Lung (tissue), 12 donors: Measurements from ENCODE around the gene KCNAB2. TPM values are rescaled to one million over a fixed set of nuclear protein-coding genes. Genes with fewer than 3 reads are reported as not detected.

Experiments used
- ATAC-seq: fragments of 200-7000 bp; cut with Tn5 transposase; one replicate; pipeline ENCODE4 v1.9.1; 2020; ENCODE audit warnings: moderate number of reproducible peaks; ENCODE audit not compliant: insufficient read depth, low FRiP score
- DNase-seq, 3 donors: peaks; one replicate each; pipeline ENCODE4 v3.0.0-alpha.2; 2013 to 2017
- H3K27ac ChIP-seq, 2 donors: one replicate each; pipeline ENCODE4 v1.5.1; 2013; ENCODE audit warnings: mild to moderate bottlenecking in 2 of 2, moderate library complexity in 2 of 2, control low read depth in 1 of 2, inconsistent platforms in 1 of 2, low read depth in 1 of 2, low read length in 1 of 2
- H3K27me3 ChIP-seq, 3 donors: one replicate each; pipeline ENCODE4 v1.5.1; 2013; ENCODE audit warnings: low read length in 2 of 3; ENCODE audit not compliant: control insufficient read depth in 3 of 3, insufficient read depth in 3 of 3
- H3K36me3 ChIP-seq, 4 donors: one replicate each; pipeline ENCODE4 v1.5.1; 2013; ENCODE audit warnings: low read length in 4 of 4, mild to moderate bottlenecking in 1 of 4, moderate library complexity in 1 of 4; ENCODE audit not compliant: control insufficient read depth in 4 of 4, insufficient read depth in 4 of 4
- H3K4me1 ChIP-seq, 5 donors: one replicate each; pipeline ENCODE4 v1.5.1; 2013; ENCODE audit warnings: low read length in 5 of 5, mild to moderate bottlenecking in 2 of 5, moderate library complexity in 1 of 5; ENCODE audit not compliant: control insufficient read depth in 5 of 5, insufficient read depth in 5 of 5
- H3K4me3 ChIP-seq: one replicate; pipeline ENCODE4 v1.5.1; 2013; ENCODE audit warnings: mild to moderate bottlenecking, control low read depth, moderate library complexity
- H3K9ac ChIP-seq, 2 donors: one replicate each; pipeline ENCODE4 v1.5.1; 2013; ENCODE audit warnings: low read length in 2 of 2, control low read depth in 1 of 2; ENCODE audit not compliant: insufficient read depth in 1 of 2
- H3K9me3 ChIP-seq, 4 donors: one replicate each; pipeline ENCODE4 v1.5.1; 2013; ENCODE audit warnings: low read length in 3 of 4, mild to moderate bottlenecking in 1 of 4, moderate library complexity in 1 of 4; ENCODE audit not compliant: control insufficient read depth in 4 of 4, insufficient read depth in 3 of 4
- WGBS, 2 donors: extraction: QIAGEN DNeasy Blood & Tissue Kit; methylation state at CpG; one replicate each; pipeline ENCODE4 v1.1.7; 2013; 5-methylcytosine and 5-hydroxymethylcytosine counted together
- polyA plus RNA-seq, 2 donors: library from polyadenylated mRNA; stranded (reverse); fragments of 200-250 nt; gene quantifications; one replicate each; pipeline ENCODE4 v1.2.1, GENCODE V29; 2013
- total RNA-seq, 2 donors: library from RNA; depleted of rRNA in 1 of 2; stranded (reverse); fragments of >200 nt in 1 of 2; gene quantifications; one replicate each; pipeline ENCODE4 v1.2.1, GENCODE V29; 2014 to 2021
- TF ChIP-seq, protein P1 (sequence below): IDR thresholded peaks from 2 replicates; pipeline ENCODE4 v1.5.1; 2012; ENCODE audit warnings: mild to moderate bottlenecking; ENCODE audit errors: control extremely low read depth, extremely low read depth
- donor health status: control.
- donor health status: control.
- donor health status: Bipolar disorder and iron deficiency.
- donor health status: healthy.
- donor health status: DM: yes; HTN: yes; CAD: no.

The KCNAB2 gene
- total and polyA plus RNA-seq, 4 donors, result 13.7 to 86.4 (median 45.5) TPM

DNA sequence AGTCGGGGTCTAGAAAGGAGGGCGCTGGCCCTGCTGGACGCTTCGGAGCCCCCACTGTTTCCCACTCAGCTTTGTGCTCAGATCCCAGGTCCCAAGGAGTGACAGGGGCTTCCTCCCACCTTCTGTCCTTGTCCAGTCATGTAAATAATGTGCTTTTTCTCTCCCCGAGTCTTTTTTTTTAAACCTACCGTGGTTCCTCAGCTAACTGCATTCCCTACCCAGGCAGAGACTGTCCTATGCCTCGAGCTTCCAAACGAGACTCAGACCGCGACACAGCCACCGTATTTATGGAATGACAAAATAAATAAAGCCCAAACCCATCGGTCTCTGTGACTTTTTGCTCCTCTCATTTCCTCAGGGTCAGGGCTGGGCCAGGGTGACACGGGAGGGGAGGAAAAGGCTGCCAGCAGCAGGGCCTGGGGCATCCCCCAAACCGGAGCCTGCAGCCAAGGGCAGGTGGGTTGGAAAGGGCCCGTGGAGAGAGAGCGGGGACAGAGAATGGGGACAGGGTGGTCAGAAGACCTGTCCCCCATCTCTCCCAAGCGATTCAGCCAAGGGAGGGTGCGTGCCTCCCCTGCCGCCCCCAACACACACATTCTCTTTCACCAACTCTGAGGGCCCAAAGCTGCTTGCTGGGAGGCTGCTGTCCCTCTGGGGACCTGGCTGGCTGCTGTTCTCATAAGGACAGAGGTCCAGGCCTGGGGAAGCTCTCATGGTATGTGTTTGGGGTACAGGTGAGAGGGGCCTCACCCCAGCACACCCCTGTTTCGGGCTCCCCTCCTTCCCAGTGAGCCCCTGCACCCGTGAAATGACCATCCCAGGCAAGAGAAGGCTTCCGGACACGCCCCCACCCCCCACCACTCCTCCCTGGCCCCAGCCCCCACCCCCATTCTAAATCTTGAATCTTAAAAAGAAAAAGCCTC is 55.4 kb downstream of the KCNAB2 start:
- Histone ChIP-seq H3K27ac (no peak overlapping the region), H3K4me3 (no peak overlapping the region), H3K9me3 (no peaks in the 10 kb centered on the region), H3K27me3 (peaks cover 0 to 2% (median 2%) of the 10 kb centered on the region in 3 donors), H3K36me3 (peaks cover 0 to 6% (median 0%) of the 10 kb centered on the region in 4 donors), H3K4me1 (no peaks in the 10 kb centered on the region), H3K9ac (no peak overlapping the region)
- 50 to 53% methylated on average over 23 of the region's 23 CpGs for WGBS, 2 donors
- ATAC-seq (no peak), DNase-seq (no peak)
- TF ChIP-seq, protein P1, sequence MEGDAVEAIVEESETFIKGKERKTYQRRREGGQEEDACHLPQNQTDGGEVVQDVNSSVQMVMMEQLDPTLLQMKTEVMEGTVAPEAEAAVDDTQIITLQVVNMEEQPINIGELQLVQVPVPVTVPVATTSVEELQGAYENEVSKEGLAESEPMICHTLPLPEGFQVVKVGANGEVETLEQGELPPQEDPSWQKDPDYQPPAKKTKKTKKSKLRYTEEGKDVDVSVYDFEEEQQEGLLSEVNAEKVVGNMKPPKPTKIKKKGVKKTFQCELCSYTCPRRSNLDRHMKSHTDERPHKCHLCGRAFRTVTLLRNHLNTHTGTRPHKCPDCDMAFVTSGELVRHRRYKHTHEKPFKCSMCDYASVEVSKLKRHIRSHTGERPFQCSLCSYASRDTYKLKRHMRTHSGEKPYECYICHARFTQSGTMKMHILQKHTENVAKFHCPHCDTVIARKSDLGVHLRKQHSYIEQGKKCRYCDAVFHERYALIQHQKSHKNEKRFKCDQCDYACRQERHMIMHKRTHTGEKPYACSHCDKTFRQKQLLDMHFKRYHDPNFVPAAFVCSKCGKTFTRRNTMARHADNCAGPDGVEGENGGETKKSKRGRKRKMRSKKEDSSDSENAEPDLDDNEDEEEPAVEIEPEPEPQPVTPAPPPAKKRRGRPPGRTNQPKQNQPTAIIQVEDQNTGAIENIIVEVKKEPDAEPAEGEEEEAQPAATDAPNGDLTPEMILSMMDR, result no peak

GRCh38 chr1:6101826-6102531 is 56.3 kb downstream of the KCNAB2 start:
- DNase-seq, result no peak
- Histone ChIP-seq H3K27ac (no peak overlapping the region), H3K9me3 (no peaks in the 10 kb centered on the region), H3K36me3 (peaks cover 0 to 2% (median 0%) of the 10 kb centered on the region in 4 donors), H3K4me3 (no peak overlapping the region), H3K9ac (no peak overlapping the region), H3K27me3 (peaks cover 0 to 2% (median 2%) of the 10 kb centered on the region in 3 donors), H3K4me1 (no peaks in the 10 kb centered on the region)
- ATAC-seq, result no peak
- TF ChIP-seq, protein P1, result no peak
- 42 to 44% methylated on average over 25 of the region's 25 CpGs for WGBS, 2 donors

GRCh38 chr1:6102532-6102845 is 56.8 kb downstream of the KCNAB2 start:
- 65 to 82% methylated on average over 9 of the region's 9 CpGs for WGBS, 2 donors
- Histone ChIP-seq H3K4me1 (no peaks in the 10 kb centered on the region), H3K4me3 (no peak overlapping the region), H3K9me3 (no peaks in the 10 kb centered on the region), H3K36me3 (peaks cover 0 to 2% (median 0%) of the 10 kb centered on the region in 4 donors), H3K27me3 (peaks cover 0 to 2% (median 2%) of the 10 kb centered on the region in 3 donors), H3K27ac (no peak overlapping the region), H3K9ac (no peak overlapping the region)
- DNase-seq (no peak), ATAC-seq (no peak)
- TF ChIP-seq, protein P1, result no peak
